Measurements from ENCODE around the gene PXDN.

The PXDN gene

DNA sequence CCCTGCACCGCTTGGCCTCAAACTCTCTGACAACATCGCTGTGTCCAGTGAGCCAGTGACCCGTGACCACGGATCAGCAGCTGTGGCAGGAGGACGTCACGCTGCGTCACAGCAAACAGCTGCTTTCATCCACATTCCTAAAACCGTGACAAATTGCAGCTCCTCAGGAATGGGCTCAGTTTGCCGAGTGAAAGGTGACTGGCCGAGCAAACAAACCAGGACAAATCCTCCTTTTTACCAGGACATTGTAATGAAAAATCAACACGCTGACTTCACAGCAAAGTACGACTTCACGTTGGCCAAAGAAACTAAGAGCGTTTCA lies 57.6 kb downstream of the PXDN start:
- in situ Hi-C loops (cut with HindIII; ENCODE audit: low sequenced_read_pairs), result no loop called here

DNA sequence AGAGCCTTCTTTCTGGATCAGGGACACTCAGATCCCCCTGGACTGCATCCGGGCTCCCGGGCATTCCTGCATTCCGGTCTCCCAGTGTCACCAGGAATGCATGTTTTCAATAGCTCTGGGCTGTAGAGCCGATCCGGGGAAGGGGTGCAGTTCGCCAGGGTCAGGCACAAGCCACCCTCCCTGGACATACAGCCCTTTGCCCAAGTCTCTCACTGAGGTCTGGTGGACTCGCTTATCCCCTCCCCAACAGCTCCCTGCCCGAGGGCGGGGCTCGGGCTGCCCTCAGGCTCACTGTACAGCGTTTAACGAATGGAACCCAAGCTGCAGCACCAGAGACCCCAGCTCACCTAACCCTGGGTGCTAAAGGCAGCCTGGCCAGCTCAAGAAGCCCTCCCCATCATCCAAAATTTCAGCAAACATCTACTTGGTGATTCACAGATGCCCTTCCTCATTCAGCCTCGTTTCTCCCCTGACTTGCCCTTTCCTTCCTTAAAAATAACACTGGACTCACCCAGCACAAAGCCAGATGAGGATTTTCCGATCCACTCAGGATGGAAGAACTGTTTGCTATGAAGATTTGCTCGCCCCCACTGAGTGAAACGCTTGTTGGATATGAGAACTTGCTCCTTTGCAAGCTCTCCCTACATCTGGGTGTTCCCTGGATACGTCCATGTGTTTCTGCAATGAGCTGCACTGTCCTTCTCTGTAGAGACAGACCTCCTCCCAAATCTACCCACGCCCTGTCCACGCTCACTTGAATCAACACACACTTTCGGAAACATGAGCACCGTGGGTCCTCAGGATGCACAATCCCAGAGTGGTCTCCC lies 58.1 kb downstream of the PXDN start:
- in situ Hi-C loops (cut with HindIII; ENCODE audit: low sequenced_read_pairs), result no loop called here

DNA sequence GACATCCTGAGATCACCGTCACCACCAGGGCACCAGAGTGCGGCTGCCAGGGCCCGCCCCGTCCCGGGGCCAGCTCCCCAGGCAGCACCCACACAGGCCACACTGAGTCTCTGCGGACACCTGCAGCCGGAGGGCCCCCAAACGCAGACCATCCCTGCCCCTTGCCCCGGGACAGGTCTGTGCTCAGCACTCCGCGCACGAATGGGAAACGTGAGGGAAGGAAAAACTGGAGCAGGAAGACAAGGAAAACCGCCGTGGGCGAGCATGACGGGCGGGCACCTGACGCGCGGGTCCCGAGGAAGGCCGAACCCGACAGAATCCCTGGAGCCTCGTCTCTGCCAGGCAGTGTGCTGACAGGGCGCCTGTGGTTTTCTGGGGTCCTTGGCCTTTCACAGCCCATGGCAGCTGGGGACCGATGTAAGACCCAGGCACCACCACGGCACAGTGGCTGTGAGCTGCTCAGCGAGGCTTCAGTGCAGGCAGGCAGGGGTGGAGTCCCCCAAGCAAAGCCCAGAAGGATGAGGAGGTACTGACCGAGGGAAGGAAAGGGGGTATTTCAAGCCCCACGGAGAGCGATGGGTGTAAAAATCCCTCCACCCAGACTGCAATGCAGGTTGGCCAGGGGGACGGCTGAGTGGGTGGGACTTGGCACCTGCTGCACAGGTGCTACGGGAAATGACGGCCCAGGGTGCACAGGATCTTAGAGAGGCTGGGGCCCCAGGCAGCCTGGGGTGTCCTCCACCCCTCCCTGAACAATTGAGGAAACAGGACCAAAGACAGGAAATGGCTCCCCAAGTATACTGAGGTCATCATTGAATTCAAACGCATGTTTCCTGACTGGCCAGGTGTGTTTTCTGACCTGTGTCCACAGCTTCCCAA lies 59.0 kb downstream of the PXDN start:
- in situ Hi-C loops (cut with HindIII; ENCODE audit: low sequenced_read_pairs), result no loop called here

DNA sequence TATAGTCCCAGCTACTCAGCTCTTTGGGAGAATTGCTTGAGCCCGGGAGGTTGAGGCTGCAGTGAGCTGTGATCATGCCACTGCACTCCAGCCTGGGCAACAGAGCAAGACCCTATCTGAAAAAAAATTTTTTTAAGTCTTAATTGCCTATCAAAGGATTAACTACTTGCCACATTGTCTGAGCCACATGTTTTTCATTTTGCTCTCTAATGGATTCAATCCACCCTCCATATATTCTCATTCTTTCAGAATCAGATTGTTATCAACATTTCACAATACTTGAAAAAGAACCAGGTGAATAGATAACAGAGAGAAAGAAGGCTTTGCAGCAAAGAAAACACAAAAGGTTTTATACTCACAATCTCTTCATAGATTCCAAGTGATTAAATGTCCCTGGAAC lies 61.0 kb downstream of the PXDN start:
- in situ Hi-C loops (cut with HindIII; ENCODE audit: low sequenced_read_pairs), result no loop called here

DNA sequence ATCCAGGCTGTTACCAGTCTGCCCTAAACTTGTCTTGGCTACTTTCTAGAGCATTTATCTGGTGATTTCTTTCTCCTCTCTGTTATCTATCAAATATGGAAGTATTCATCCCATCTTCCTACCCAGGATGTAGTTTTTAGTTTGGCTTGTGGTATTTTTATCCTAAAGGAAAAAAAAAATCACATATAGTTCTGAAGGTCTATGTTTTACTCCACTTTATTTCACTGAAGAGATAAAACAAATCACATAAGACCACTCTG lies 62.2 kb downstream of the PXDN start:
- in situ Hi-C loops (cut with HindIII; ENCODE audit: low sequenced_read_pairs), result no loop called here

DNA sequence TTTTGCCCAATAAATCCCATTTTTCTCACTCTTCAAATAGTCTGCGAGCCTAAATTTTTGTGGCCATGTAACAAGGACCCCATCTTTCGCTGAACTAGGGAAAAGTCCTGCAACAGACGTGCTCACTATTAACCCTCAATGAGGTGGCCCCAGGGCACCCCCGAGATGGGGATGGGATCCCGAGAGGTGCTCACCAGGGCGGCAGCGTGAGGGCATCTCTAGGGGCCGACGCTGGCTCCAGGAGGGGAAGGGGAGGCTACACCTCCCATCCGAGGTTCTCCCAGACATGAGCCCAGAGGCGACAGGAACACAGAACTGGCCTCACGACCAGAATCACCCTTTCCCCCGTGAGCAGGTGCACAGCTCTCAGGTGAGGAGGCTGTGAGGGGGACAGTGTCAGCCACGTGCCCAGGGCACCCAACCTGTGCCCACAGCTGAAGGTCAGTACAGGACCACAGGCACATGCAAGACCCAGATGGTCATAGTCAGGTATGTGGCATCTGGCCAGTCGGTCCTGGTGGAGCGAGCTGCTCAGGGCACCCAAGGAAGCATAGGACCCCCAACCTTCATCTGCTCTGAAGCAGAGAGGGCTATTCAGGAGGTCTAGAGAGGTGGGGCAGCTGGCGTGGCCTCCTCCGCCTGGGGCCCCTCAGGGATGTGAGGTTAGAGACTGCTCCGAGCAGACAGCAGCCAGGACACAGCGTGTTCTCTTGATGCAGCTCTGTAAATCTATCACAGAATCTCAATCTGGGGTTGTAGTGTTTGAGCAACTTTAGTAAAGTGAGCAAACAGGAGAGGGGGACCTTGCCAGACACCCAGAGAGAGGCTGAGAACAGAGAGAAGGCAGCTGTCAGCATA lies 62.8 kb downstream of the PXDN start:
- in situ Hi-C loops (cut with HindIII; ENCODE audit: low sequenced_read_pairs), result no loop called here

DNA sequence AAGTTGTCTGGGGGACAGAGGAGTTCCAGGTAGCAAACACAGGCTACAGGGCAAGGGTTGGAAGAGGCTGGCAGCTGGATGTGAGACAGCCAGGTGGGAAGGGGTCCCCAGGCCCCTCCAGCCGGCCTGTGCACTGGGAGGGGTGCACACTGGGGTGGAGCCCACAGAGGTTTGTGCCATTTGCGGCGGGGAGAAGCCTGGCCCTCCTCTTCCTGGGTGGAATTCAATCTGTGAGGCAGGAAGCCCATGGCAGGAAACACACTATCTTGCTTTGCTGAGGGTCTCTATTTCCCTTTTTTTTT lies 63.3 kb downstream of the PXDN start:
- in situ Hi-C loops (cut with HindIII; ENCODE audit: low sequenced_read_pairs), result no loop called here

DNA sequence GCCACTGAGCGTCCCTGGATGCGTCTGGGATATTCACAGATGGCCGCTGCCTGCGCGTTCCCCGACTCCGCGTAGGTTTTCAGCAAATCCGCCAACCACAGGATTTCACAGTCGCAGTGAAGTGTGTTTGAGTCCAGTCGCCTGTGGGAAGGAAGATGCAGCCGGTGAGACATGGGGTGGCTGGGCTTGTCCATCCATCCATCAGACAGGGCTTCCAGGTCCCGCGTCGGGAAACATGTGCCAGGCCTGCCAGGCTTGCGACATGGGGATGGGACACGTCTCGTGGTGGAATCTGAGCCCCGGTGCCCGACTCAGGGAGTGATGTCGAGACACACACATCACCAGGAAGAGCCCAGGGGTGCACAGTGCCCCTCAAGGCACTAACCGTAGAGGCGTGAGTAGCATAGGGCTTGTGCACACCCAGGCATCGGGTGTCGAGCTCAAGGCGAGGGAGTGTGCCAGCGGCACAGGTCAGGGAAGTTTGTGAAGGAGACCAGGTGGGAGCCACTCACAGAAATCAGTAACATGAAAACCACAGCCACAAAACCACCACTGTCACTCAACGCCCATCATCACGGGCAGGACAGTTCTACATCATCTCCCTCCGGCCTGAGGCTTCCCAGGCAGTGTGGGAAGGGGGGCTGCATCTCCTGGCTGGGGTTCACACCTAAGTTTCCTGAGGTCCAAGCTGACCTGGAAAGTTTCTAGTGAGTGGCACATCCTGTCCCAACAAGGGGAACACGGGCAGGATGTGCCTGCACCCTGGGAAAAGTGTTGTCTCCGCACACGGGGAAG lies 63.9 kb downstream of the PXDN start:
- in situ Hi-C loops (cut with HindIII; ENCODE audit: low sequenced_read_pairs), result no loop called here

DNA sequence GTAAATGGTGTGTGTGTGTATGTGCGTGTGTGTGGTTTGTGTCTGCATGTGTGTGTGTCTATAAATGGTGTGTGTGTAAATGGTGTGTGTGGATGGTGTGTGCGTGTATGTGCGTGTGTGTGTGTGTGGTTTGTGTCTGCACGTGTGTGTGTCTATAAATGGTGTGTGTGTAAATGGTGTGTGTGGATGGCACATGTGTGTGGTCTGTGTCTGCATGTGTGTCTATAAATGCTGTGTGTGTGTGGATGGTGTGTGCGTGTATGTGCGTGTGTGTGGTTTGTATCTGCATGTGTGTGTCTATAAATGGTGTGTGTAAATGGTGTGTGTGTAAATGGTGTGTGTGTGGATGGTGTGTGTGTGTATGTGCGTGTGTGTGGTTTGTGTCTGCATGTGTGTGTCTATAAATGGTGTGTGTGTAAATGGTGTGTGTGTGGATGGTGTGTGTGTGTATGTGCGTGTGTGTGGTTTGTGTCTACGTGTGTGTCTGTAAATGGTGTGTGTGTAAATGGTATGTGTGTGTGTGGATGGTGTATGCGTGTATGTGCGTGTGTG lies 64.8 kb downstream of the PXDN start:
- in situ Hi-C loops (cut with HindIII; ENCODE audit: low sequenced_read_pairs), result loop anchor here (5.0 kb wide), 1 partner anchor 47 kb away; no protein-coding TSS in a partner anchor

DNA sequence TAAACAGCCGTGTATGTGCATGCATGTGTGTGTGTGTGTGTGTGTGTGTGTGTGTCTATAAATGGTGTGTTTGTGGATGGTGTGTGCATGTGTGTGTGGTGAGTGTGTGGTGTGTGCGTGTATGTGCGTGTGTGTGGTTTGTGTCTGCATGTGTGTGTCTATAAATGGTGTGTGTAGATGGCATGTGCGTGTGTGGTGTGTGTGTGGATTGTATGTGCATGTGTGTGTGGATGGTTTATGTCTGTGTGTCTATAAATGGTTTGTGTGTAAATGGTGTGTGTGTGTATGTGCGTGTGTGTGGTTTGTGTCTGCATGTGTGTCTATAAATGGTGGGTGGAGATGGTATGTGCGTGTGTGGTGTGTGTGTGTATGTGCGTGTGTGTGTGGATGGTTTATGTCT lies 65.2 kb downstream of the PXDN start:
- in situ Hi-C loops (cut with HindIII; ENCODE audit: low sequenced_read_pairs), result loop anchor here (5.0 kb wide), 1 partner anchor 47 kb away; no protein-coding TSS in a partner anchor

DNA sequence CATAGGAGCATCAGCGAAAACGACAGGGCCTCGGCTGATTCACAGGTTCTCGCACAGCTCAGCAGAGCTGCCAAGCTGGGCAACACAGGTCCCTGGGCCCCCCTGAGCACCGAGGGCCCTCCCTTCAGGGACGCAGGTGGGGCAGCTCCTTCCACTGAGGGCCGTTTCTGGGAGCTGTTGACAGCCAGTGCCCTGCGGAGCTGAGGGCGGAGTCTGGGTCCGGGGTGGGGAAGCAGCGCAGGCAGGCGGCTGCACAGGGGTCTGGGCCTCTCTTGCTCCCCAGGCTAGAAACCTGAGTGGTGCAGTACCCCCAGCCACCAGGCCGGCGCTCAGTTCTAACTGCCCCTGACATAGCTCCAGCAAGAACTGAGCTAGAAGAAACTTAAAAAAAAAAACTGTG lies 65.7 kb downstream of the PXDN start:
- in situ Hi-C loops (cut with HindIII; ENCODE audit: low sequenced_read_pairs), result loop anchor here (5.0 kb wide), 1 partner anchor 46 kb away; no protein-coding TSS in a partner anchor

DNA sequence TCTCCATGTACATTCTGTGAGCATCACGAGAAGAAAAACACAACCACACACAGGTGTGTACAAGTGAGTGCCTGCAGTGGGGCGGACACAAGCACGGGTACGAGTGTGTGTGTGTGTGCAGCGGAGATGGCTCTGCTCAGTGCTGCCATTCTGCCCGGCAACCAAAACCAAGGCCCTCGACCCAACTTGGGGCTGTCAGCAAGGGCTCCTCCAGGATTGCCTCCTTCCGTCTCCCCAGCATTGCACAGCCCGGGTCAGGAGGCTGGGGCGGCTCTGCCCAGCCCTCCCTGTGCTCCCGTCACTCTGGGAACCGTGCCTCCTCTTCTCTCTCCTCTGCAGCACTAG lies 66.5 kb downstream of the PXDN start:
- in situ Hi-C loops (cut with HindIII; ENCODE audit: low sequenced_read_pairs), result loop anchor here (5.0 kb wide), 1 partner anchor 45 kb away; no protein-coding TSS in a partner anchor

DNA sequence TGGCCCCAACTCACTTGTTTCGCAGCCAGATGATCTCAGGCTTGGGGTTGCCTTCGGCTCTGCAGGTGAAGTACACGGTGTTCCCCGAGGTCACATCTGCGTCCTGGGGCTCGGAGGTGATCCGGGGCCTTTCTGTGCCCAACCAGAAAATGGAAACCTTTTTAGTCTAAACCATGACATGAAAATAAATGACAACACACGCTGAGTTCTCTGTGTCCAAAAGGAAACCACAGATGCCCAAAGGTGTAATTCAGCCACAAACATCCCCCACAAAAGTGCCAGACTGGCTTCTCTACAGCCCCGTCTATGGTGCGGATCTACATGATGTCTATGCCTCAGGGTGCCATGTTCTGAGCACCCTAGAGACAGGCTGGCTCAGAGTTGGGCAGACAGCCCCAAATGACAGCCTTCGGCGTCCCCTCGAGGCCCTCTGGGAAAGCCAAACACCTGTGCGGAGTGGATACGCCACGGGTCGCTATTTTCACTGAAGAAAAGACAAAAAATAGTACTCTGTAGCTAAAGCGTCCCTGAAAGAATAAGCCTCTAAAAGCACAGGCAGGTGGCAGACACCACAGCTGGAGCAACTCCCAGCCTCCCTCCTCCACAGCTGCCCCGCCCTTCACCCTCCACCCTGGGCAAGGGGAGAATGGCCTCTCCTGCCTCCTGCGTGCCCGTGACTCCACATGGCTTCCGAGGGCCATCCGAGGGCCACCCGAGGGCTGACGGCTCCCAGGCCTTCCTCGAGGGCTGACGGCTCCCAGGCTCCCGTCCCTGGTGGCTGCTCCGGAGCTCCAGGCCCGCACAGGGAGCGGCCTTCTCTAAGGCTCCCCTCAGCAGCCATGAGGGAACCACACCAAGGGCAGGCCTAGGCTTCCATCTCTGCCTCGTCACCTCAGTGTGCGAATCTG lies 67.1 kb downstream of the PXDN start:
- in situ Hi-C loops (cut with HindIII; ENCODE audit: low sequenced_read_pairs), result loop anchor here (5.0 kb wide), 1 partner anchor 45 kb away; no protein-coding TSS in a partner anchor

DNA sequence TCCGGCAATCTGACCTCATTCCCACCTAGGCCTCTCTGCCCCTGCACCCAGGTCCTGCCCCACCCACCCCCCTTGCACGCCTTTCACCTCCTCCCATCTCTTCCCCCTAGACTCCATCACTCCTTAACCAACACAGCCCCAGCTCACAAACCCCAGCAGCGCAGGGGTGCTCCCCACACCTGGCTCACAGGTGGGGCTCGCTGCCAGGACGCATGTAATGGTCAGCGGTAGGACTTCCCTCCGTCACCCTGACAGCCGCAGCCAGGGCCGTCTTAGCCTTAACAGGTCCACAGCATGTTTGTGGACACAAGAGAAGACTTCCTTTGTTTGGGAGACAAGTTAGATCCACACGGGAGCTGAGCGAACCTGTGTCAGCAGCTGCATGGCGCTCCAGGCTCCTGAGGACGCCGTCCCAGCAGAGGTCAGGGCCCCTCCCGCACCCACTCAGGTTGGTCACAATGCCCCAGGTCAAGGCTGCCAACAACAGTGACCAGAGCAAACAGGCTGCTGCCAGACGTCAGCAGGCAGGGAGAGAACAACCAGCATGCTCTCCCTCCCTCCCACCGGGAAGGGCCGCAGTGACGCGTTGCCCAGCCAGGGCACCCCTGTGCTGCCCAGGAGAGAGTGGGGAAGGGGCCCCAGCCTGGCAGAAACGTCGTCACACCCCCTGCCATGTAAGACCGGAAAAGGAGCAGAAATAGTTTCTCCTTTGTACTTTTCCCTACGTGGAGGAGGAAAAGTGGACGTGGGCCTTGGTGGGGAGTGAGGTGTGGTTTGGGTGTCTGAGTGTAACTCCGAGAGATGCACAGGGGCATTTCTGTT lies 68.0 kb downstream of the PXDN start:
- in situ Hi-C loops (cut with HindIII; ENCODE audit: low sequenced_read_pairs), result loop anchor here (5.0 kb wide), 1 partner anchor 44 kb away; no protein-coding TSS in a partner anchor

DNA sequence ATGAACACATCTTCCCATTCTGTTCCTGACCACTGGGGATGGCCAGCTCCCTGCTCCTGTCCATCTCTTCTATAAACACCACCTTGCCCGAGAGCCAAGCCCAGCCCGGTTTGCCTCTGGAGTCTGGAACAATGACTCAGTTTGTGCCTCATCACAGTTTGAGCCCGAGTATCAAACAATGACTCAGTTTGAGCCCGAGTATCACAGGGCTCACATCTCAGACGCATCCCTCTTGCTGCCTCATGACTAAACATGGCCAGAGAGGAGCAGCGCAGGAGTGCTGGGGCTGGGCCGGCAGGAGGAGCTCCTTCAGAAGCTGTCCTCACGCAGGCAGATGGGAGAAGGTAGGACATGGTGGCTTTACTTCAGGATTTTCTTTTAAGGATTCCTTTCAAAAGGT lies 68.7 kb downstream of the PXDN start:
- in situ Hi-C loops (cut with HindIII; ENCODE audit: low sequenced_read_pairs), result loop anchor here (5.0 kb wide), 1 partner anchor 43 kb away; no protein-coding TSS in a partner anchor

DNA sequence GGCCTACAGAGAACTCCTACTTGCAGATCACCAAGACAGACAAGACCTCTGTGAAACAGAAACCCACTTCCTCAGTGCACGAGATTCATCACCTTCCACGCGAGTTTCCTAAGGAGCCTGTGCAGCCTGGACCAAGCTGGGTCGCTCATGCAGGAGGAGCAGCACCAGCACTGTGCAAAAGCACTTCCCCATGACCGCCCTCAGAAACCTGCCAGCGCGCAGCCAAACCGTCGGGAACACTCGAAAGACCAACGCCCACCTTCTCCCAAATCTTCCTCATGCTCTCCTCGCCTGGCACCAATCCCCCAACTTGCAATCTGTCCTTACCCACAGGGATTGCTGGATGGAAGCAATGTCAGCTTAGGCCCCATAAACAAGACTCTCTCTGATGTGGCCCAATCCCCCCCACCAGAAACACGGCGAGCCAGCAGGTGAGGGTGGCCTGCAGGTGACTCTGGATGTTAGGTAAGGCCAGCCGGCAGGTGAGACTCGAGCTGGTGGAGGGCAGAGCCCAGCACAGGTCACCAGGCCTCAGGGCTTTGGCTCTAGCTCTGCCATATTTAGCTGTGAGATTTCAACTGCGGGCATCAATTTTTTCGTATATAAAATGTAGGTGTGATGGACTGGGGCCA lies 69.4 kb downstream of the PXDN start:
- in situ Hi-C loops (cut with HindIII; ENCODE audit: low sequenced_read_pairs), result loop anchor here (5.0 kb wide), 2 partner anchors 43 to 67 kb away; partner anchors contain the start of gene PXDN

DNA sequence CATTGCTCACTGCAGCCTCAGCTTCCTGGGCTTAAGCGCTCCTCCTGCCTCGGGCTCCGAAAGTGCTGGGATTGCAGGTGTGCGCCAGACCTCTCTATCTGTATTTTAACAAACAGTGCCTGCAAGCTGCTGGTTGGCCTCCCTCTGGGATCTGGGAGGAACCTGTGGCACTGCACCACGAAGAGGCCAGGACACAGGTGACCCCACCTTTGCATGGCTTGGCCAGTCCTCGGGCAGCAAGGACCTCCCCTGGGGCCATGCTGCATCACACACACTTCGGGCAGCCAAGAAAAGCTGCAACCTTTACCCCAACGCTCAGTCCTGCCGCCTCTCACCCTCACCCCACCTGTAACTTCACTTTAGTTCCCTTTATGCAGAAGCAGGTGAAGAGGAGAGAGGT lies 70.0 kb downstream of the PXDN start:
- in situ Hi-C loops (cut with HindIII; ENCODE audit: low sequenced_read_pairs), result loop anchor here (5.0 kb wide), 1 partner anchor 68 kb away; the partner anchor contains the start of gene PXDN
